NCI-H1694 (cell line): Measurements from ENCODE around the gene PI4KB.

Experiments used
- DNase-seq: peaks from one replicate; lab custom pipeline; 2025; lab: John Stamatoyannopoulos, UW

The PI4KB gene

DNA sequence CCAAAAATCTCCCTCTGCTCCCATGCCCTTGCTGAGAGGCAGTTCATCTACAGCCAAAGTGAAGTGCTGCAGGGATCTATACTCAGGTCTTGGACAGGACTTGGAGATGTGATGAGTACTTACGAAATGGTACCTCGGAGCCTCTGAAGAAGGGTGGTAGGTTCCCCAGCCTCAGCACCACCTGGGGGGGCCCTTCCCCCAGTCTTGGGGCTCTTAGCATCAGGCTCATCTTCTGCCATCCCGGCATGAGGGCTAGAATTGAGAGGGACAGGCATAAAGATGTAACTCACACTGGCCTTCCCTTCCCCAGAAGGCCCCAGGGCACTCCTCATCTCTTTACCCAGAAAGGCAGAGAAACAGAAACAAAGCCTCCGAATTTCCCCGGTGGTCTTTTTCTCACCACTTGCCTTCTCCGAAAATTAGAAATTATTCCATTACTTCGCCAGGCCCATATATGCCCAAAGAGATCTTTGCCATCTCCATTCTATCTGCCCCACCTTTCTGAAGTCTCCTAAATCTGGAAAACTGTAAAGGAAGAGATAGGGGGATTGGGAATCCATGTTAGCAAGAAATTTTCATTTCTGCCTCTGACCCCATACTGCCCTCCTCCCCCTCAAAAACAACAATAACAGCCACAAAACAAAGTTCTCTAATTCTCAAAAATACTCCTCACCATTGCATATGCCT lies 19.0 kb upstream of the PI4KB start:
- DNase-seq: no peak

DNA sequence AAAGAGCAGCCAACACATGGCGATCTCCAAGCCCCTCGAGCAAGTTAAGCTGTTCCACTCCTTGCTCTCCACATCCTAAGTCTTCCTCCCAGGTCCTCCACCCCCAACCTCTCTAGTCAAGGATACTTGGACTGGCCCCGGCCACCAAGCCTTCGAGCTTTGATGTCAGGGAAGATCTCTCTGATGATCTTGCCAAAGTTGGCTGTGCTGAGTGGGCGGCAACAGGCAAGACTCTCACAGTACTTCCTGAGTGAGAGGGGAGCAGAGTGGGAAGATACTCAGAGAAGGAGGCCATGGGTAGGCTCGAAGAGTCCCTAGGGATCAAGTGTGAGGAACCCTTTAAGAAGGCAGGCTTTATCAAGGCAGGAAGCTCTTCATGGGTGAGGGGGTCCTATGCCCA lies 17.1 kb upstream of the PI4KB start:
- DNase-seq: no peak

DNA sequence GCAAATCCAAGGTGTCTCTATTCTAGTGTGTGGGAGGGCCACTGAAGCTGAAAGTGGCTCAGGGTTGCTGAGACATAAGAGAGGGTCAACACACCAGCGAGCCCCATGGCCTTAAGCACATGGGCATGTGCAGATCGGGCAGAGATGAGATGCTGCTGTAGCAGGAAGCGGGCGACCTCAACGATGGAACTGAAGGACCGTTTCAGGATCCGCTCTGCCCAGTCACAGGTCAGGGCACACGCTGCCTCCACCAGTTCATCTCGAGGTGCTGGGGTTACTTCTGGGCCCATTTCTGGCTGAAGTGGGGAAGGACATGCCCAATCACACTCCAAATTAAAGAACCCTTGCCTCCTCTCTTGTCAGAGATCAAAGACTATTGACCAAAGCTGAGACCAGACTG lies 16.4 kb upstream of the PI4KB start:
- no peak for DNase-seq

DNA sequence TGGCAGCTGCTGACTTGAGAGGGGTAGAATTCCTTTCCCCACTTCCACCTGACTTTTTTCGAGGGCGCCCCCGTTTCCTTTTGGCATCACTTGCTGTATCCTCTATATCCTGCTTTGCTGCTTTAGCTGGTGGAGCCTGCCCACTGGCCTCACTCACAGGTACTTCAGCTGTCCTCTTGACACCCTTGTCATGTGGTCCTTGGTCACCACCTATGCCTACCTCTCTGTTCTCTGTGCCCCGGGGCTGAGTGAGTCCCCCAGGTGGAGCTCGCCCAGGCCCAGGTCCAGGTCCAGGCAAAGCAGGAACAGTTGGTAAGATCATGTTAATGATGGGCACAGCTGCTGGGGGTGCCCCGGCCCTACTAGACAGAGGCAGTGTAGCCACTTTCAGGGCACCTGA lies 15.4 kb upstream of the PI4KB start:
- no peak for DNase-seq

DNA sequence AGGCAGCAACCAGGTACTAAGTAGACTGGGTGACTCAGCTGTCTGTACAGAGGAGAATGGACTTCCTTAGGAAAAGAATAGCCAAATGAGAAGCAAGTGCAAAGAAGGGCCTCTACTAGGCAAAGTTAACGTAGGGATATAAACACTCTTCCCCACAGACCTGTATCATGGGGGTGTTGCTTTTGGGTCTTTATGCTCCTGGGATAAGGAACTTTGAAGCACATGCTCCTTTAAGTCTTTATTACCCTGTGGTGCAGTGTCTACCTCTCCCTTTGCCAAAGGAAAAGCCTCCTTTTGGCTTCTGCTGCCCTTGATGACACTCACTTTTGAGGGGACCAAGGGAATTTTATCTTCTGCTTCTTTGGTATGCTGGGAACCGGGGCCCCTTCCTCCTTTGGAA lies 14.8 kb upstream of the PI4KB start:
- DNase-seq: no peak

DNA sequence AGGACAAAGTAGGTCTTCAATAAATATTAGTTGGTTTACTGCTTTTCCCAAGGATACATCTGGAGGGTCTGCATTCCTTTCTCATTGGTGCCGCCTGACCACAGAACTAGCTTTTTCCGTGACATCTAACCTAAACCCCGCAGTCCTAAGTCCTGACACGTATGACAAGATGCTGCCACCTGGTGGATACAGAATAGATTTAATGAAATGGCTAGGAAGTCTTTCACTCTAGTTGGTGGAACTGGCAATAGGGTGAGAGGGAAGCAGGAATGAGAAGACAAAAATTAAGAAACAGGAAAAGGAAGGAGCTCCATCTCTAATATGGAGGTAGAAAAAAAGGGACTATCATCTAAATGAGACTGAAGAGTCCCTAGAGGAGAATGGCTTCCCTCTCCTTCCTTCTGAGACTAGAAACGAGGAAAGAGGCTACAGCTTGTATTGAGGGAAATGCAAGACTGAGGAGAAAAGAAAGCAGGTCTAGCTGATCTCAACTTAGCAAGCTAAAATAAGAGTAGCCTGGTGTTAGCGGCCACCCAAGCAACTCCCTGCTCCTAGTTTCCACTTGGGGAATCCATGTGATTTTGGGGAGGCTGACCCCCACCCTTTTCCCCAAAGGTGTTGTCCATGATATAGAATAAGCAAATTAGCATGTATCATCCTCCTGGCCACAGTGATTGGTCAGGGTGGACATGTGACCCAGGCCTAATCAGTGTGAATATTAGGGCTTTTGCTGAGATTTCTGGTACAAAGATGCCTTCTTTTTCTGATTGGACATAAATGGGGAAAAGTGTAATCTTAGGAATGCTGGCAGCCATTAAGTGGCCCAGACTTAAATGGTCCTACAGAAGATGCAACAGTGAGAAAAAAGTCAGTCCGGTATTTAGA lies 13.9 kb upstream of the PI4KB start:
- DNase-seq: peak; percentile 93

DNA sequence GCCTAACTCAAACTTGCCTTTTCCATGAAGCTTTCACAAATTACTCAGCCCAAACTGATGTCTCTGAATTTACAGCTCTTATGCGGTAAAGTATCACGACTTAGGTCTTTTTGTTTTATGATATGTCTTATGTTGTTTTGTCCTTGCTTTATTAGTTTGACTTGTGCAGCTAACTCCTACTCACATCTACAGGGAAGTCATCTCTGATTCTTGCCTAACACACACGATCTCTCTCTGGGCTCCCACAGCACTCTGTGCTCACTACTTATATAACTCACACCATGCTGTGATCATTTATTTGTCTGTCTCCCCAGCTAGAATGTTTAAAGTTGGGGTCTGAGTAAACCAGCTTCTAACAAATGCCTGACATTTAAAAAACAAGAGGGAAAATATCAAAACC lies 9.3 kb upstream of the PI4KB start:
- DNase-seq: no peak

DNA sequence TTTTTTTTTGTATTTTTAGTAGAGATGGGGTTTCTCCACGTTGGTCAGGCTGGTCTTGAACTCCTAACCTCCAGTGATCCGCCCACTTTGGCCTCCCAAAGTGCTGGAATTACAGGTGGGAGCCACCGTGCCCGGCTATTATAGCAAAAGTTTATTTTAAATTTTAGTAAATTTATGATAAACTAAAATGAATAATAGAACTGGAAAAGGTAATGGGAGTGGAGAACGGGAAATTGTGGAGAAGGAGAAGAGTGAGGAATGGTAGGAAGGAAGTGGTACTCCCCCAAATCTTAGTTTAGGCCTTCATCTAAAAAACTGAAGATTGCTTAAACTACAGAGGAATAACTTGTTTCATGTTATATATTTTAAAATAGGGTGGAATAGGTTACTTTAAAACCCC lies 7.6 kb upstream of the PI4KB start:
- no peak for DNase-seq

DNA sequence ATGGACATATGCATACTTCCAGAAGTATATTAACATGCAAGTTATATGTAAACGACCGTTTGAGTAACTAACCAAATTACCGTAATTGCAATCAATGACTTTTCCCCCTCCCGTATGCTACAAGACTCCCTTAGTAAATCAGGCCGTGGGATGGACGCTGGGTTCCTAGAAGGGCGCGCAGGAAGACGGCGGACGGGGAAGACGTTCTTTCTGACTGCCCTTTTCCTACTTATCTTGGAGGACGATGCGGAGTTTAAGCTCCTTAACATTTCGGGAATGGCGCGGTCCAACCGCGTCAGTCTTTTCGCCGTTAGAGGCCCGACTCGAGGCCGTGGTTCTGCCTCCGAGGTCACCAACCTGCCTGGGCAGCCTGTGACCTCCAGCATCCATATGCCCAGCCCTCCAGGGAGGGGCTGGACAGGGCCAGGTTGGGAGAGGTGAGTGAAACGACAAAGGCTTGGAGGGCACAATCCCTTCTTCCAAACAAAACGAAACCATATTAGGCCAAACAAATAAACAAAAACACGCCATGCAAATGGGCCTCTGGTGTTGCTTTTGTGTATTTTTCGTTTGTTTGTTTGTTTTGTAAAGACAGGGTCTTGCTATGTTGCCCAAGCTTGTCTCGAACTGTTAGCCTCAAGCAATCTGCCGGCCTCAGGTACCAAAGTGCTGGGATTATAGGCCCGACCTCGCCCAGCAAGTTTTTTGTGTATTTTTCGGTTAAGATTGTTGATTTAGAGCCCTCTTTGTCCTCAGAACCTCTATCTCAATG lies 873 bp upstream of the PI4KB start:
- DNase-seq: no peak

DNA sequence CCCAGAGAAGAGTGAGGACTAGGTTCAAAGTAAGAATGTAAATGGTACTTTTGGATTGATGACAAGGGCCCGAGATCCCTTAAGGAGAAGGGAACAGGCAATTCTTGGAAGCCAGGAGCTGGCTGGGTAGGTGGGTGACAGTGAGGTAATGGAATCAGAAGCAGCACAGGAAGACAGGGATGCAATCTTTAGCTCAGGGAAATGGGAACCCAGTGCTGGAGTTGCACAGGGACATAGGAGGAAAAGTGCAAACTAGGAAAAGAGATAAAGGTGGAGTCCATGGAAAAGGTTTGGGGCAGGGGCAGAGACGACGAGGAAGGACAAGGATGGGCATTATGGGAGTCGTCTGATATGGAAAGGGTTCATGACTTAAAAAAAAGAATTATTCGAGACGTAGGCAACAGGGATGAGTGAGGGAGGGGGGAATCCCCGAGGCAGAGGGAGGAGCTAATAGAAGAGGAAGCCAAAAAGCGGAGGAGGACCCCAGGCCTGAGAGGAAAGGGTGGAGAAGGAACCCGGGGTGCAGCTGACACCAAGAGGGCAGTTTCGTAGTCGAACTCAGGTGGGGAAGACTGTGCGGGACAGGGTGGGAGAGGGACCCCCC lies 495 bp downstream of the PI4KB start:
- DNase-seq: no peak

DNA sequence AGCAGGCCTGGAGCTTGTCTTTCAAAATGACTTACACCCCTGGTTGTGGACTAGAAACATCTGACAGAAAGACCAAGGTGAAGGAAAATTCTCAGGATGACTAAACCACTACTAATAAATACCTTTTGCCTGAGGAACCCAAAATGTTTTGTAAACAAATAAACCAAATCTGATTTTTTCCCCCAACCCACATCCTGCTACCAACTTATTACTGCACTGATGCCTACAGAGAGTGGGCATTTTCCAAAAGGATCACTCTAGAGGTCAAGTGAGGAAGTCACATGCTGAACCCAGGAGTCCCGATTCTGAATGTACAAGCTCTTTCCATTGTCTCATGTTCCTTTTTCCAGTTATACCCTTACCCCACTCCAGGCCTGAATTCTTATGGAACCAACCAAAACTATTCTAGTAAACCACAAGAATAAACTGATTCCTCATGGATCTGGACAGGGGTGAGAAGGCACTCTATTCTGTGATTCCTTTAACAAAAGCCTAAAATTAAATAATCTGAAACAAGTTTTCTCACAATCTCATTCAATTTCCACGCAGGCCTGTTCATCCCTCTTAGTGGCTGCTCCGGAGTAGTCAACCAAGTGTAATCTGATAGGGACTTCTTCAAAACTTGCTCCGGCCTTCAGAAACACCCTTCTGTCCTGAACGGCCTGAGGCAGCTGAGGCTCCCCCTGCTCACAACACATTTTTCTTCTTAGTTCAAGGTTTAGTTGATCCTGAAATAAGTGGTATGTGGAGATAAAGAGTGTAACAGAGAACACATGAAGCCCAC lies 1.4 kb downstream of the PI4KB start:
- no peak for DNase-seq

DNA sequence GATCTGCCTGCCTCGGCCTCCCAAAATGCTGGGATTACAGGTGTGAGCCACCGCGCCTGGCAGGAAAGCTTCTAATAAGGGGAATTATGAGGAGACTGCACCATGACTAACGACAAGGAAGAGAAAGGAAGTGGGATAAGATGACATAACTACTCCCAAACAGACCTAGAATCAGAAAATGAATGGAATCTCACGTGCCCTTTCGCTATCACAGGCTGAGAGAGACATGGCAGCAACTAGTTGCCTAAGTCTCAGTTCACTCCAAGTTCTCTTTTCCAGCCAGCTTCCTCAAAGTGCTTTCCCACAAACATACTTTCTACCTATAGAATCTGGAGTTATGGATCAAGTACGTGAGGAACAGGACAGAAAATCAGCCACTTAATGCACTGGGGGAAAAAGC lies 2.0 kb downstream of the PI4KB start:
- no peak for DNase-seq

DNA sequence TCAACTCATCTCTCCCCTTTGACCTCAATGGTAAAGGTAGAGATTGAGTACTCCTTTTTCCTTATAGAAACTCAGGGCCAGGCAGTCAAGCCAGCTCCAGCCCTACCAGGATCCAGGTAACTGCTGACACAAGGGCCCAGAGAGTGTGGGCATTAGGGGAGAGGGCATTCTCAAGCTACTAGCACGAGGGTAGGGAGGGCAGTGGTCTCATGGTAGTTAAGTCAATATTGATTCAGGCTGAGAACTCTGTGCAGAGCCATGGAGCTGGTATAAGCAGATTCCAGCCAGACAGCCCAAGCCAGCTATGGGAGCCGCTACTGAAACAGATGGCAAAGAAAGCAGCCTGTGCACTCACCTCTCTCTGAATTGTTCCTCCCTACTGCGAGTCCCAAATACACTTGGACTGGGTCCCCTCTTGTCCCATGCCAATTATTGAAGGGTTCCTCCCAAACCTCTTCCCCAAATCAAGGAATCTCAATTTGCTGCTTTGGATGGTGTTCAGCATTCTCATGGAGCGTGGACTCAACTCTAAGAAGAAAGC lies 2.8 kb downstream of the PI4KB start:
- DNase-seq: no peak

DNA sequence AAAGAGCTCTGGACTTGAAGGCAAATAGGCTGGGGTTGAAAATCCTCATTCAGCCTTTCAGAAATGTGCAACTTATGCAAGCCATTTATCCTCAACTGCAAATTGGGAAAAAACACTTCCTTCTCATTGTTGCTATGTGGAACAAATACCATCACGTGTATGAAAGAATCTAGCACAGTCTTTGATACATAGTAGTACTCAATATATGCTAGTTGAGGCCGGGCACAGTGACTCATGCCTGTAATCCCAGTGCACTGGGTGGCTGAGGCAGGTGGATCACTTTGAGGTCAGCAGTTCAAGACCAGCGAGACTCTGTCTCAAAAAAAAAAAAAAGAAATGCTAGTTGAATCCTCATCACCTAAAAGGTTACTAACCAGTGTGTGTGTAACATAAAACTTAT lies 8.2 kb downstream of the PI4KB start:
- no peak for DNase-seq

DNA sequence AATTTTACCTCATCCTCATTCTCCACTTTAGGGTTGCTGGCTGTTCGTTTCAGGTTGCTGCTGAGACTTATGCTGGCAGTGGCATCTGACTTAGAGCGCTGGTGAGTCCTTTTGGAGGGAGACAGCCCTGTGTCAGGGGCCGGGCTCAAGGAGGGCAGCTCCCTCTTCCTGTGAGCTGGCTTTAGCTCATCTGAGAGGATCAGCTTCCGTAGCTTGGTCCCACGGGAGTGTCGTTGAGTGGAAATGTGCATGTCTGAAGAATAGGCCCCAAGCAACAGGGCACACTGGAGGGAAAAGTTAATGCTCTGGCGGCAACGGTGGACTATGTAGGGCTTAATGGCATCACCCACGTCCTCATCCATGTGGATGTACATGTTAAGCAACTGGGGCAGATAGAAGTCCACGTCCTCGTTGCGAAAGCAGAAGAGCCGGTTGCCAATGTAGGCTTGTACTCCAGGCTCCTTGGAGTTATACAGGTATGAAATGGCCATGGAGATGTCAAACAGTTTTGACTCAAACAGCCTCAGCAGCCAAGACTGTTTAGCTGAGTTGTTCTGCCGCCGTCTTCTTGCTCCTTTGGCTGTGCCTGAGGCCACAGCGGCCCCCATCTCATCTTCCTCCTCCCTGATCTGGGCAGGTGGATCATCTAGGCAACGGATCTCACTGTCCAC lies 11.5 kb downstream of the PI4KB start:
- DNase-seq: no peak

DNA sequence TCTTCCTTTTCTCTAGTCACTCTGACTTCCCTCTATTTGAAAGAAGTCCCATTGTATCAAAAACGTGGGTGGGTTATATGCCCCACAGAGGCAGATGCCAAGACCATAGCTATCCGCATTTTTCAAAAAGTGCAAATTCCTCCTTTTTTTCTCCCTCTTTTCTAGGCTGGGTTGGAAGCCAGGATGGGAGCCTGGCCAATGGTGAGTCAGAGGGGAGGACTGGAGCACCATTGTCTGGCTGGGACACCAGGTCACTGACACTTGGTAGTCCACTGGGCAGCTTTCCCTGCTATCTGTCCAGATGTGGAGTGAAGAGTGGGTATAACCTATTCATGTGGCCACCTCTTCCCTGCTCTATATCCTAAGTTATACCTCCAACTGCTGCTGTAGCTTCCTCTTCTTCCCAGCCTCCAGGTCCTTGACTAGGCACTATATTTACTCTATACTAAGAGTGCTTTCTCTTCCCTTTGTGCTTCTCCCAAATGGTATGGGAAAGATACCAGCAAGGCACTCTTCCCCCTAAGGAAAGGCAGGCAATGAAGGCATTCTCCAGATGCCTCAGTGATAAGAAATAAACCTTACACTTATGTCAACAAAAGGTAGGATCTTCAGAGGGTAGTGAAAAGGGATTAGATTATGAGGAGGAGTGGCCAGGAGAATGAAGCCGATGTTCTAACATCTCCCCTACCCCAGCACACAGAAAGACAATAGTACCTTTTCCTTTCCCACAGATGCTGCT lies 12.9 kb downstream of the PI4KB start:
- no peak for DNase-seq

DNA sequence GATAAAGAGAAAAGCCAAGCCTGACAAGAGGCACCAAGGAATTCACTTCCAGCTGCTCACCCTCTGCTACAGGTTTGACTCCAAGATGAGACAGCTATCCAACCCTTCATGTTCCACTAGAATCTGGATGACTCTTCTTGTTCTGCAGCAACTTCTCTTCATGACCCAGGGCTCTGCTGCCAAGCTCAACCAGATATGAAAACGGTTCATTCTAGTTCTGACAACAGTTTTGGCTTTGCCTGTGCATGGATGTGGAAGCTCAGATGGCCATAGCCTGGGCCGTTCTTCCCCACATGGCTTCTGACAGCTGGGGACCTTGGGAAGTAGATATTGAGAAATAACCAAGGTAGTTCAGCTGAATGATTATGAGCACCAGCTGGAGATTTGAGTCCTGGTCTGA lies 13.7 kb downstream of the PI4KB start:
- no peak for DNase-seq

DNA sequence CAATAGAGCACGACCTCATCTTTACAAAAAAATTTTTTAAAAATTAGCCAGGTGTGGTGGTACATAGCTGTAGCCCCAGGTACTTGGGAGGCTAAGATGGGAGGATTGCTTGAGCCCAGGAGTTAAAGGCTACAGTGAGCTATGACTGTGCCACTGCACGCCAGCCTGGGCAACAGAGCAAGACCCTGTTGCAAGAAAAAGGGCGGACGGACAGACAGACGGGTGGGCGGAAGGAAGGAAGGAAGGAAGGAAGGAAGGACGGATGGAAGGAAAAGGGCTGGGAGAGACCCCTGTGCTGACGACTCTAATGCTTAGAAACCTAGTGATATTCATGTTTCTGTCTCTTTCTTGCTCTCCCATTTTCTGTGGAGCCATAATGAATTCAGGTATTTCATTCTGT lies 14.4 kb downstream of the PI4KB start:
- DNase-seq: no peak

DNA sequence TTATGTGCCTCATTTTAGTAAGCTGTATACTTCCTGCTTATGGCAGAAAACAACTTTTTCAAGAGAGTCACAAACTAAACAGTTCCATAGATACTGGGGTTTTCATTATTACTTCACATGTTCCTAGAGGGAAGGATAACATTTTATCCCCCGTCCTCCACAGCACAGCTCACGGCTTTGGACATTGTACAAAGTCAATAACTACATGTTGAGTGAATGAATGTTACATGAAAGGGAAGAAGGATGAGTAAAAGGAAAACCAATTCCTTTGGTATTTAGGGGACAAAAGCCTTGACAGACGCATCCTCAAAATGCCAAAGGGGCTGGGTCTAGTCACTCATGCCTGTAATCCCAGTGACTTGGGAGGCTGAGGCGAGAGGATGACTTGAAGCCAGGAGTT lies 14.8 kb downstream of the PI4KB start:
- DNase-seq: no peak
